Muscle of leg (tissue), 11 donors: ENCODE measurements around the gene KLRK1. TPM values are rescaled to one million over a fixed set of nuclear protein-coding genes. Genes with fewer than 3 reads are reported as not detected.
"Not testable (repeated sequence)": the region's sequence is repeated elsewhere in the genome, so short reads cannot be mapped to it uniquely, and the experiment has no call there.

Experiments
- DNase-seq: peaks from one replicate; pipeline ENCODE4 v3.0.0; 2013
- H3K27ac ChIP-seq: one replicate; pipeline ENCODE4 v1.5.1; 2013; ENCODE audit warnings: mild to moderate bottlenecking, low read length, control low read depth
- H3K27me3 ChIP-seq: one replicate; pipeline ENCODE4 v1.6.1; 2013; ENCODE audit warnings: low read length; ENCODE audit not compliant: control insufficient read depth, insufficient read depth
- H3K36me3 ChIP-seq: one replicate; pipeline ENCODE4 v1.6.1; 2013; ENCODE audit warnings: low read length; ENCODE audit not compliant: control insufficient read depth, insufficient read depth
- H3K4me1 ChIP-seq: one replicate; pipeline ENCODE4 v1.6.1; 2013; ENCODE audit warnings: low read length; ENCODE audit not compliant: control insufficient read depth, insufficient read depth
- H3K4me3 ChIP-seq: one replicate; pipeline ENCODE4 v1.5.1; 2013; ENCODE audit warnings: low read length, control low read depth
- H3K9me3 ChIP-seq: replicated peaks from 2 replicates; pipeline ENCODE4 v1.6.1; 2013; ENCODE audit warnings: low read depth, low read length; ENCODE audit not compliant: control insufficient read depth
- WGBS: methylation state at CpG from one replicate; pipeline ENCODE4 v1.1.5; 2013; ENCODE audit warnings: missing lambda C conversion rate; ENCODE audit not compliant: insufficient coverage; 5-methylcytosine and 5-hydroxymethylcytosine counted together
- polyA plus RNA-seq, 8 donors: library from polyadenylated mRNA; unstranded; fragments of 120-200 nt; gene quantifications; one replicate each; pipeline versions ENCODE4 v1.2.1 to v1.2.3, GENCODE V29; 2013; ENCODE audit warnings: inconsistent platforms in 1 of 8, low replicate concordance in 1 of 8; ENCODE audit not compliant: insufficient read length in 8 of 8, insufficient read depth in 1 of 8
- total RNA-seq: library from RNA; stranded (reverse); fragments of 120-200 nt; gene quantifications from one replicate; pipeline ENCODE4 v1.2.4, GENCODE V29; 2013

Gene KLRK1
- total and polyA plus RNA-seq, 9 donors, result 0.11 to 0.61 (median 0.37) TPM

GRCh38 chr12:10406725-10407124 lies 16.9 kb upstream of the KLRK1 start:
- peak; percentile 62 for DNase-seq
- Histone ChIP-seq H3K36me3 (no peaks in the 10 kb centered on the region), H3K27me3 (no peaks in the 10 kb centered on the region), H3K27ac (no peak overlapping the region), H3K4me1 (no peaks in the 10 kb centered on the region), H3K4me3 (no peak overlapping the region), H3K9me3 (no peaks in the 10 kb centered on the region)
- 70% methylated on average over 3 of the region's 4 CpGs for WGBS

GRCh38 chr12:10405294-10405693 lies 15.5 kb upstream of the KLRK1 start:
- WGBS, result 100% methylated on average over 1 of the region's 5 CpGs
- H3K36me3 ChIP-seq, result no peaks in the 10 kb centered on the region
- H3K4me1 ChIP-seq, result no peaks in the 10 kb centered on the region
- no peaks in the 10 kb centered on the region for H3K9me3 ChIP-seq
- no peak overlapping the region for H3K4me3 ChIP-seq
- no peak for DNase-seq
- no peak overlapping the region for H3K27ac ChIP-seq
- H3K27me3 ChIP-seq, result no peaks in the 10 kb centered on the region

GRCh38 chr12:10404798-10405197 lies 15.0 kb upstream of the KLRK1 start:
- Histone ChIP-seq H3K4me1 (no peaks in the 10 kb centered on the region), H3K9me3 (no peaks in the 10 kb centered on the region), H3K27ac (no peak overlapping the region), H3K27me3 (no peaks in the 10 kb centered on the region), H3K4me3 (no peak overlapping the region), H3K36me3 (no peaks in the 10 kb centered on the region)
- no peak for DNase-seq

GRCh38 chr12:10400829-10401228 lies 11.0 kb upstream of the KLRK1 start:
- no peaks in the 10 kb centered on the region for H3K4me1 ChIP-seq
- H3K27ac ChIP-seq, result no peak overlapping the region
- H3K27me3 ChIP-seq, result no peaks in the 10 kb centered on the region
- H3K36me3 ChIP-seq, result no peaks in the 10 kb centered on the region
- no peak overlapping the region for H3K4me3 ChIP-seq
- DNase-seq, result no peak
- H3K9me3 ChIP-seq, result no peaks in the 10 kb centered on the region

GRCh38 chr12:10398168-10398567 lies 8.3 kb upstream of the KLRK1 start:
- H3K27me3 ChIP-seq, result no peaks in the 10 kb centered on the region
- no CpG with 5 or more reads among the region's 2 CpGs for WGBS

GRCh38 chr12:10397296-10397695 lies 7.5 kb upstream of the KLRK1 start:
- 80% methylated on average over 1 of the region's 2 CpGs for WGBS
- no peaks in the 10 kb centered on the region for H3K36me3 ChIP-seq
- H3K27ac ChIP-seq, result no peak overlapping the region
- H3K4me1 ChIP-seq, result no peaks in the 10 kb centered on the region
- no peak for DNase-seq
- H3K9me3 ChIP-seq, result no peaks in the 10 kb centered on the region
- no peaks in the 10 kb centered on the region for H3K27me3 ChIP-seq
- no peak overlapping the region for H3K4me3 ChIP-seq

More at GRCh38 chr12:10398168-10398567, 8.3 kb upstream of the KLRK1 start:
- Histone ChIP-seq H3K4me1 (no peaks in the 10 kb centered on the region), H3K9me3 (no peaks in the 10 kb centered on the region), H3K36me3 (no peaks in the 10 kb centered on the region), H3K4me3 (no peak overlapping the region), H3K27ac (no peak overlapping the region)
- DNase-seq, result no peak

- not testable (repeated sequence) for H3K9me3 ChIP-seq, H3K27me3 ChIP-seq, H3K36me3 ChIP-seq, H3K4me1 ChIP-seq, H3K4me3 ChIP-seq, DNase-seq, H3K27ac ChIP-seq
- WGBS, result 40% methylated on average over 2 of the region's 15 CpGs
These were observed 6.3 kb upstream of the KLRK1 start for GRCh38 chr12:10396176-10396575.

- 40% methylated on average over 5 of the region's 6 CpGs for WGBS
- DNase-seq, result peak; percentile 50
- Histone ChIP-seq H3K4me3 (no peak overlapping the region), H3K27ac (peak overlapping the region; percentile 42), H3K36me3 (no peaks in the 10 kb centered on the region), H3K27me3 (no peaks in the 10 kb centered on the region), H3K4me1 (no peaks in the 10 kb centered on the region), H3K9me3 (no peaks in the 10 kb centered on the region)
These were observed 5.7 kb upstream of the KLRK1 start for GRCh38 chr12:10395390-10395998.

- H3K27ac ChIP-seq, H3K4me3 ChIP-seq, DNase-seq, H3K9me3 ChIP-seq, H3K27me3 ChIP-seq, H3K36me3 ChIP-seq, H3K4me1 ChIP-seq: not testable (repeated sequence)
- WGBS, result 100% methylated on average over 1 of the region's 11 CpGs
These were observed 4.8 kb upstream of the KLRK1 start for GRCh38 chr12:10394531-10395152.

GRCh38 chr12:10393291-10393690 lies 3.5 kb upstream of the KLRK1 start:
- Histone ChIP-seq H3K27me3 (no peaks in the 10 kb centered on the region), H3K9me3 (no peaks in the 10 kb centered on the region), H3K4me1 (no peaks in the 10 kb centered on the region), H3K36me3 (no peaks in the 10 kb centered on the region), H3K27ac (no peak overlapping the region), H3K4me3 (no peak overlapping the region)
- no CpG with 5 or more reads among the region's 3 CpGs for WGBS
- DNase-seq, result no peak
